Measurements from ENCODE around the gene FN1. TPM values are rescaled to one million over a fixed set of nuclear protein-coding genes. Genes with fewer than 3 reads are reported as not detected.

FN1 gene
- polyA plus RNA-seq, 1 donor (not counting 4 experiments of a cell fraction or from before 2014, with no cell fraction given), result 1,649 TPM

DNA sequence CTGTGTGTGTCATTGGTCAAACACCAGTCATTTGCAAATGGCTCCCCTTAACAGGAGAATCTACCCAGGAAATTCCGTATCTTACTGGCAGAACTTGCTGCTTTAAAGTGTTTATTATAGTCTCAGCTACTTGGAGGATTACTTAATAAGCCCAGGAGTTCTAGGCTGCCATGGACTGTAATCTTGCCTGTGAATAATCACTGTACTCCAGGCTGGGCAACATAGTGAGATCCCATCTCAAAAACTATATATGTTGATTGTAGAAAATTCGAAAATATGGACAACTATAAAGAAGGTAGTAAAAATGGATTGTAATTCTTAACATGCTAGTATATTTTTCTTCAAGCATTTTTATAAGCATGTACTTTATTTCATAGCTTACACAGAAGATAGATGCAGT, 119.5 kb downstream of the FN1 start:
- Histone ChIP-seq H3K9me3 (ENCODE audit: control insufficient read depth, low read depth, low read length) (no peaks in the 10 kb centered on the region), H3K4me1 (ENCODE audit: control insufficient read depth, extremely low read depth, insufficient read depth, low read length) (peaks cover 10% of the 10 kb centered on the region), H3K4me3 (ENCODE audit: control insufficient read depth in 2 of 3, extremely low read depth in 1 of 3, insufficient read depth in 2 of 3, low read depth in 1 of 3, low read length in 3 of 3) (no peak overlapping the region), H3K36me3 (ENCODE audit: control insufficient read depth in 2 of 2, extremely low read depth in 1 of 2, insufficient read depth in 2 of 2, low read length in 2 of 2) (peaks cover 10 to 12% of the 10 kb centered on the region in 2 experiments), H3K4me2 (ENCODE audit: control insufficient read depth, extremely low read depth, insufficient read depth, low read depth, low read length) (no peak overlapping the region), H4K20me1 (ENCODE audit: control insufficient read depth, extremely low read depth, insufficient read depth, low read length) (no peaks in the 10 kb centered on the region), H2AFZ (ENCODE audit: control insufficient read depth, low read length) (no peak overlapping the region), H3K79me2 (ENCODE audit: control insufficient read depth, insufficient read depth, low read length) (peaks cover 38% of the 10 kb centered on the region), H3K27me3 (ENCODE audit: control insufficient read depth, extremely low read depth, insufficient read depth, low read length) (no peaks in the 10 kb centered on the region), H3K9ac (ENCODE audit: control insufficient read depth, extremely low read depth, insufficient read depth, low read length) (no peak overlapping the region), H3K27ac (ENCODE audit: control insufficient read depth, insufficient read depth, low read length) (no peak overlapping the region), H3K9me1 (ENCODE audit: control insufficient read depth, extremely low read depth, insufficient read depth, low read length) (no peaks in the 10 kb centered on the region)
- dilution Hi-C loops (cut with MboI; ENCODE audit: extremely low pct_ligation_motif_present, low sequenced_read_pairs), result no loop called here
- FAIRE-seq (no peak), DNase-seq (ENCODE audit: low read depth, low spot score) (no peak)
- TF ChIP-seq EZH2 (IDR thresholded peaks at IDR 0.05; ENCODE audit: low read length), result no peak
- TF ChIP-seq, protein P1, sequence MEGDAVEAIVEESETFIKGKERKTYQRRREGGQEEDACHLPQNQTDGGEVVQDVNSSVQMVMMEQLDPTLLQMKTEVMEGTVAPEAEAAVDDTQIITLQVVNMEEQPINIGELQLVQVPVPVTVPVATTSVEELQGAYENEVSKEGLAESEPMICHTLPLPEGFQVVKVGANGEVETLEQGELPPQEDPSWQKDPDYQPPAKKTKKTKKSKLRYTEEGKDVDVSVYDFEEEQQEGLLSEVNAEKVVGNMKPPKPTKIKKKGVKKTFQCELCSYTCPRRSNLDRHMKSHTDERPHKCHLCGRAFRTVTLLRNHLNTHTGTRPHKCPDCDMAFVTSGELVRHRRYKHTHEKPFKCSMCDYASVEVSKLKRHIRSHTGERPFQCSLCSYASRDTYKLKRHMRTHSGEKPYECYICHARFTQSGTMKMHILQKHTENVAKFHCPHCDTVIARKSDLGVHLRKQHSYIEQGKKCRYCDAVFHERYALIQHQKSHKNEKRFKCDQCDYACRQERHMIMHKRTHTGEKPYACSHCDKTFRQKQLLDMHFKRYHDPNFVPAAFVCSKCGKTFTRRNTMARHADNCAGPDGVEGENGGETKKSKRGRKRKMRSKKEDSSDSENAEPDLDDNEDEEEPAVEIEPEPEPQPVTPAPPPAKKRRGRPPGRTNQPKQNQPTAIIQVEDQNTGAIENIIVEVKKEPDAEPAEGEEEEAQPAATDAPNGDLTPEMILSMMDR (optimal IDR thresholded peaks at IDR 0.05 in 1 of 3, IDR thresholded peaks at IDR 0.05 in 1 of 3, conservative IDR thresholded peaks at IDR 0.05 in 1 of 3; ENCODE audit: extremely low read depth in 1 of 3, insufficient read depth in 2 of 3, low read length in 3 of 3), result no peak

DNA sequence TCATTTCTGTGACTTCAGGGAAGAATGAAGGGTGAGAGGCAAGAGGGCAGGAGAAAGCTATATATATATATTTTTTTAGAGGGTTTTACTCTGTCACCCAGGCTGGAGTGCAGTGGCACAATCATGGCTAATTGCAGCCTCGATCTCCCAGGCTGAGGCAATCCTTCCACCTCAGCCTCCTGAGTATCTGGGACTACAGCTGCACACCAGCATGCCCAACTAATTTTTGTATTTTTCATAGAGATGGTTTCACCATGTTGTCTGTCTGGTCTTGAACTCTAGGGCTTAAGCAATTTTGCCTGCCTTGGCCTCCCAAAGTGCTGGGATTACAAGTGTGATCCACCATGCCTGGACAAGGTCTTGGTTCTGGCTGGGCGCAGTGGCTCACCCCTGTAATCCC, 120.6 kb downstream of the FN1 start:
- H4K20me1 ChIP-seq (ENCODE audit: control insufficient read depth, extremely low read depth, insufficient read depth, low read length), result no peaks in the 10 kb centered on the region
- no peak for DNase-seq (ENCODE audit: low read depth, low spot score)
- peaks cover 31% of the 10 kb centered on the region for H3K79me2 ChIP-seq (ENCODE audit: control insufficient read depth, insufficient read depth, low read length)
- no peaks in the 10 kb centered on the region for H3K27me3 ChIP-seq (ENCODE audit: control insufficient read depth, extremely low read depth, insufficient read depth, low read length)
- TF ChIP-seq EZH2 (IDR thresholded peaks at IDR 0.05; ENCODE audit: low read length), result no peak
- TF ChIP-seq, protein P1 (optimal IDR thresholded peaks at IDR 0.05 in 1 of 3, IDR thresholded peaks at IDR 0.05 in 1 of 3, conservative IDR thresholded peaks at IDR 0.05 in 1 of 3; ENCODE audit: extremely low read depth in 1 of 3, insufficient read depth in 2 of 3, low read length in 3 of 3), result no peak
- no peak overlapping the region for H3K9ac ChIP-seq (ENCODE audit: control insufficient read depth, extremely low read depth, insufficient read depth, low read length)
- dilution Hi-C loops (cut with MboI; ENCODE audit: extremely low pct_ligation_motif_present, low sequenced_read_pairs), result no loop called here
- no peak for FAIRE-seq
- H3K9me3 ChIP-seq (ENCODE audit: control insufficient read depth, low read depth, low read length), result no peaks in the 10 kb centered on the region
- peaks cover 10% of the 10 kb centered on the region for H3K4me1 ChIP-seq (ENCODE audit: control insufficient read depth, extremely low read depth, insufficient read depth, low read length)
- no peak overlapping the region for H3K4me3 ChIP-seq (ENCODE audit: control insufficient read depth in 2 of 3, extremely low read depth in 1 of 3, insufficient read depth in 2 of 3, low read depth in 1 of 3, low read length in 3 of 3)
- H3K27ac ChIP-seq (ENCODE audit: control insufficient read depth, insufficient read depth, low read length), result no peak overlapping the region
- H3K9me1 ChIP-seq (ENCODE audit: control insufficient read depth, extremely low read depth, insufficient read depth, low read length), result no peaks in the 10 kb centered on the region
- peaks cover 4 to 11% of the 10 kb centered on the region in 2 experiments for H3K36me3 ChIP-seq (ENCODE audit: control insufficient read depth in 2 of 2, extremely low read depth in 1 of 2, insufficient read depth in 2 of 2, low read length in 2 of 2)
- H3K4me2 ChIP-seq (ENCODE audit: control insufficient read depth, extremely low read depth, insufficient read depth, low read depth, low read length), result no peak overlapping the region
- H2AFZ ChIP-seq (ENCODE audit: control insufficient read depth, low read length), result no peak overlapping the region
